Measurements from ENCODE around the gene QSOX1.

- no peak for TF ChIP-seq CTCF (conservative IDR thresholded peaks at IDR 0.05; ENCODE audit: low read depth, low read length)
- TF ChIP-seq EZH2 (IDR thresholded peaks at IDR 0.05; ENCODE audit: borderline replicate concordance, low read depth, low read length, poor library complexity, severe bottlenecking), result no peak
These were observed 89.0 kb downstream of the QSOX1 start for GRCh38 chr1:180243517-180244221.
